Right lobe of liver (tissue), 6 donors: ENCODE data around the gene MSH2. TPM values are rescaled to one million over a fixed set of nuclear protein-coding genes. Genes with fewer than 3 reads are reported as not detected.

Source experiments
- ATAC-seq, 4 donors: fragments of 200-7000 bp; cut with Tn5 transposase; one replicate each; pipeline ENCODE4 v1.9.1; 2020; ENCODE audit warnings: mild to moderate bottlenecking in 4 of 4, moderate library complexity in 4 of 4
- DNase-seq, 3 donors: peaks; one replicate each; pipeline ENCODE4 v3.0.0-alpha.2; 2020
- H3K27ac ChIP-seq, 3 donors: fragments of 200-600 bp; one replicate each; pipeline ENCODE4 v1.8.0; 2022
- H3K27me3 ChIP-seq, 2 donors: fragments of 200-600 bp; one replicate each; pipeline ENCODE4 v1.8.0; 2022
- H3K36me3 ChIP-seq, 4 donors: fragments of 200-600 bp; sonication (generic) in 1 of 4; one replicate each; pipeline versions ENCODE4 v1.5.1 to v1.8.0; 2017 to 2022; ENCODE audit warnings: control low read depth in 1 of 4
- H3K4me1 ChIP-seq, 4 donors: fragments of 200-600 bp; sonication (generic) in 1 of 4; one replicate each; pipeline versions ENCODE4 v1.5.1 to v1.8.0; 2017 to 2022; ENCODE audit warnings: control low read depth in 1 of 4
- H3K4me3 ChIP-seq, 3 donors: fragments of 200-600 bp; one replicate each; pipeline ENCODE4 v1.8.0; 2022
- H3K9me3 ChIP-seq, 4 donors: fragments of 200-600 bp; sonication (generic) in 1 of 4; one replicate each; pipeline versions ENCODE4 v1.5.1 to v1.8.0; 2017 to 2022; ENCODE audit warnings: control low read depth in 1 of 4
- CTCF ChIP-seq, 4 donors: fragments of 200-600 bp in 3 of 4; fragments of 450-650 bp in 1 of 4; IDR thresholded peaks; one replicate each; pipeline versions ENCODE4 v1.5.1 to v1.8.0; 2016 to 2022; ENCODE audit warnings: antibody characterized with exemption in 4 of 4, mild to moderate bottlenecking in 2 of 4
- POLR2A ChIP-seq: fragments of 450-650 bp; IDR thresholded peaks from one replicate; pipeline ENCODE4 v1.6.1; 2017; ENCODE audit warnings: antibody characterized with exemption, mild to moderate bottlenecking
- WGBS: methylation state at CpG from one replicate; pipeline ENCODE4 v1.1.6; 2018; ENCODE audit warnings: low coverage, low lambda C conversion rate; ENCODE audit not compliant: insufficient coverage; ENCODE audit errors: missing lambda C conversion rate; 5-methylcytosine and 5-hydroxymethylcytosine counted together
- intact Hi-C, 2 donors: fragments of 100-400 bp; cut with DNase I; formaldehyde crosslinking; loops; one replicate each; pipeline versions ENCODE4 v1.11.2 to v1.14.1; 2022
- total RNA-seq, 6 experiments: library from RNA; depleted of rRNA in 2 of 6; stranded (reverse); fragments of >200 nt in 2 of 6; fragmentation: NEBNext Ultra II Directional in 3 of 6; extraction: Animal tissue kit (Norgen Biotek cat#: 25700) in 3 of 6; gene quantifications; one replicate each; pipeline versions ENCODE4 v1.1.0 to v1.2.4, GENCODE V29; 2016 to 2023
- donor health status: DM: no; HTN: yes; CAD: no.
- donor health status: DM: no; HTN: no; CAD: no.
- donor health status: DM: no; HTN: no; CAD: no.
- donor health status: DM: no; HTN: yes; CAD: no.
- donor health status: DM: no; HTN: yes; CAD: no.

The MSH2 gene
- total RNA-seq, 6 experiments from 2014 or later, result 3.2 to 7.0 (median 5.2) TPM

GRCh38 chr2:47513981-47514520, 111.1 kb downstream of the MSH2 start:
- WGBS, result 95% methylated on average over 4 of the region's 7 CpGs
- no peak overlapping the region for H3K27ac ChIP-seq
- H3K4me1 ChIP-seq, result no peaks in the 10 kb centered on the region
- H3K27me3 ChIP-seq, result no peaks in the 10 kb centered on the region
- H3K4me3 ChIP-seq, result no peak overlapping the region
- no peaks in the 10 kb centered on the region for H3K9me3 ChIP-seq
- TF ChIP-seq CTCF (IDR thresholded peaks at IDR 0.05), result no peak
- TF ChIP-seq POLR2A, result no peak
- H3K36me3 ChIP-seq, result no peaks in the 10 kb centered on the region
- intact Hi-C loops, result no loop called here
- ATAC-seq, result no peak
- no peak for DNase-seq

- WGBS, result 81% methylated on average over 6 of the region's 7 CpGs
- Histone ChIP-seq H3K4me3 (no peak overlapping the region), H3K36me3 (no peaks in the 10 kb centered on the region), H3K4me1 (peaks cover 0 to 7% (median 0%) of the 10 kb centered on the region in 4 donors), H3K27me3 (no peaks in the 10 kb centered on the region), H3K9me3 (no peaks in the 10 kb centered on the region), H3K27ac (no peak overlapping the region)
- no peak for TF ChIP-seq CTCF (IDR thresholded peaks at IDR 0.05)
- no peak for TF ChIP-seq POLR2A
- ATAC-seq, result no peak
- DNase-seq, result no peak
- intact Hi-C loops, result no loop called here
These were observed 113.6 kb downstream of the MSH2 start for GRCh38 chr2:47516360-47517104.

- DNase-seq, result no peak
- 84% methylated on average over 8 of the region's 12 CpGs for WGBS
- no peak overlapping the region for H3K27ac ChIP-seq
- no peaks in the 10 kb centered on the region for H3K27me3 ChIP-seq
- H3K4me3 ChIP-seq, result no peak overlapping the region
- no peaks in the 10 kb centered on the region for H3K36me3 ChIP-seq
- intact Hi-C loops, result no loop called here
- peaks cover 0 to 7% (median 0%) of the 10 kb centered on the region in 4 donors for H3K4me1 ChIP-seq
- no peaks in the 10 kb centered on the region for H3K9me3 ChIP-seq
- no peak for TF ChIP-seq CTCF (IDR thresholded peaks at IDR 0.05)
- TF ChIP-seq POLR2A, result no peak
- no peak for ATAC-seq
These were observed 115.7 kb downstream of the MSH2 start for GRCh38 chr2:47518497-47519146.

- H3K9me3 ChIP-seq, result no peaks in the 10 kb centered on the region
- H3K36me3 ChIP-seq, result no peaks in the 10 kb centered on the region
- H3K27ac ChIP-seq, result no peak overlapping the region
- DNase-seq (no peak), ATAC-seq (no peak)
- H3K4me1 ChIP-seq, result peaks cover 0 to 7% (median 0%) of the 10 kb centered on the region in 4 donors
- no peaks in the 10 kb centered on the region for H3K27me3 ChIP-seq
- no peak for TF ChIP-seq CTCF (IDR thresholded peaks at IDR 0.05)
- TF ChIP-seq POLR2A, result no peak
- H3K4me3 ChIP-seq, result no peak overlapping the region
- 90% methylated on average over 2 of the region's 9 CpGs for WGBS
- intact Hi-C loops, result no loop called here
These were observed 116.2 kb downstream of the MSH2 start for GRCh38 chr2:47519147-47519537.
